Measurements from ENCODE around the gene PELO.

The PELO gene

DNA sequence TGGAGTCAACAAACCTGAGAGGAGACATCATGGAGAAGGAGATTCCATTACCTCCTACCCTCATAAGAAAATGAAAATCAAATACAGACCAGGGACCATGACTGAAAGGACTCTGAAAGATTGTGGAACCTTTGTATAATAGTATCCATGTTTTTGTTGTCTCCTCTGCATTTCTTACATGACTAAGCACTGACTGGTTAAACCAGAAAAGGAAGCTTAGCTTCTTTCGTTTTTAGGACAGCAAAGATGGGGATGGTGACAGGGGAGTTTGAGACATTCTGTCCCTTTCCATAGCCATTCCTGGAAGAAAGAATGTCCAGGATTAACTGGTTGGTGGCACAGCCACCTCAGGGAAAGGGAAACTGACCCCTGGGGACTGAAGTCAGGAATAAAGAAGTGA is 22.2 kb downstream of the PELO start:
- Mint-ChIP-seq H3K4me1 (peaks cover 4% of the 10 kb centered on the region), H3K27ac (no peak overlapping the region), H3K36me3 (ENCODE audit: low read depth) (peaks cover 9% of the 10 kb centered on the region), H3K9me3 (no peaks in the 10 kb centered on the region), H3K27me3 (ENCODE audit: low read depth, poor library complexity) (no peaks in the 10 kb centered on the region), H3K4me3 (no peak overlapping the region)
- TF ChIP-seq, protein P1, sequence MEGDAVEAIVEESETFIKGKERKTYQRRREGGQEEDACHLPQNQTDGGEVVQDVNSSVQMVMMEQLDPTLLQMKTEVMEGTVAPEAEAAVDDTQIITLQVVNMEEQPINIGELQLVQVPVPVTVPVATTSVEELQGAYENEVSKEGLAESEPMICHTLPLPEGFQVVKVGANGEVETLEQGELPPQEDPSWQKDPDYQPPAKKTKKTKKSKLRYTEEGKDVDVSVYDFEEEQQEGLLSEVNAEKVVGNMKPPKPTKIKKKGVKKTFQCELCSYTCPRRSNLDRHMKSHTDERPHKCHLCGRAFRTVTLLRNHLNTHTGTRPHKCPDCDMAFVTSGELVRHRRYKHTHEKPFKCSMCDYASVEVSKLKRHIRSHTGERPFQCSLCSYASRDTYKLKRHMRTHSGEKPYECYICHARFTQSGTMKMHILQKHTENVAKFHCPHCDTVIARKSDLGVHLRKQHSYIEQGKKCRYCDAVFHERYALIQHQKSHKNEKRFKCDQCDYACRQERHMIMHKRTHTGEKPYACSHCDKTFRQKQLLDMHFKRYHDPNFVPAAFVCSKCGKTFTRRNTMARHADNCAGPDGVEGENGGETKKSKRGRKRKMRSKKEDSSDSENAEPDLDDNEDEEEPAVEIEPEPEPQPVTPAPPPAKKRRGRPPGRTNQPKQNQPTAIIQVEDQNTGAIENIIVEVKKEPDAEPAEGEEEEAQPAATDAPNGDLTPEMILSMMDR (IDR thresholded peaks at IDR 0.05), result no peak
- no peak for DNase-seq

DNA sequence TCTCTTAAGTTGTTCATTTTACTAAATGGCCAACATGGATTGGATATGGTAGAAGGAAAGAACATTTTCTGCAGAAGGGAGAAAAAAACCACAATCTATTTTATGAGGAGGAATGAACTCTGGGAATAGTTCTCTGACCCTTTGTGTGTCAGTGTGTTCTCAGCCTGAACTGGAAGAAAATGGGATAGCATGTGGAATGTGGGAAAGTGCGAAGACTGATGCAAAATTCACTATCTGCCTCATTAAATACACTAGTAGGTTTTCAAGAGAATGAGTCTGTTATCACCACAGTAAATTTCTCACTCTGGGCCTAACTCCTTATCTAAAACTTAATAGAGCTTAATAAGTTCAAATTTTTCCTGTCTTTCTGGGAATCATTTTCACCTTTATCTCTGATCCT is 22.7 kb downstream of the PELO start:
- no peaks in the 10 kb centered on the region for H3K4me1 Mint-ChIP-seq
- no peak overlapping the region for H3K4me3 Mint-ChIP-seq
- TF ChIP-seq, protein P1 (IDR thresholded peaks at IDR 0.05), result no peak
- no peaks in the 10 kb centered on the region for H3K9me3 Mint-ChIP-seq
- no peaks in the 10 kb centered on the region for H3K27me3 Mint-ChIP-seq (ENCODE audit: low read depth, poor library complexity)
- H3K36me3 Mint-ChIP-seq (ENCODE audit: low read depth), result peaks cover 4% of the 10 kb centered on the region
- no peak for DNase-seq
- no peak overlapping the region for H3K27ac Mint-ChIP-seq

DNA sequence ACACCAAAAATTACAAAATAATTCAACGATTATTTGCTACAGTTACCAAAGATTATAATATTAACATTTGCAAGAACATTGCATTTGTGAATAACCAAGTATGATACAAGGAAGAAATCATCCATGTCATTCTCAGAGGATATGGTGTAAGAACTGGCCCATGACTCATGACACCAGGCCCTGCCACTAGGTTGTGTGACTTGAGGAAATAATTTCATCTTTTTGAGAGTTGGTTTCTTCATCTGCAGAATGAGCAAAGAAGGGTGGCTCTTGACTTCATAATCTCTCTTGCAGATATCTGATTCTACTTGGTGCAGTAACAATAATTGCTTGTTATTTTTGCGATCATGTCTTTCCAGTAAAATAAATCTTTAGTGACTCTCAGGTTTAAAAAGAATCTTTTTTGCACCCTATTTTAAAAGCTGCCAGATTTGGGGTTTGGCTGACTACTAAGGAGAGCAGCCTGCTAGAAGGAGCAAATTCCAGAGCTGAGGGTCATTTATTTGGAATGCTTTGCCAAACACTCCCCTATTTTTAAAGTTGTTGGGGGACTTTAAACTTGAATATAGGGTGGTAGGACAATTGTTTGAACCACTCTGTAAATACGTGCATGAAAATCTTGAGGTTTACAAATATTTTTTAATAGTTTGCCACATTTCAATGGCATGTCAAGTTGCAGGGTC is 23.5 kb downstream of the PELO start:
- TF ChIP-seq, protein P1 (IDR thresholded peaks at IDR 0.05), result no peak
- Mint-ChIP-seq H3K27ac (no peak overlapping the region), H3K36me3 (ENCODE audit: low read depth) (no peaks in the 10 kb centered on the region), H3K9me3 (no peaks in the 10 kb centered on the region), H3K27me3 (ENCODE audit: low read depth, poor library complexity) (no peaks in the 10 kb centered on the region), H3K4me1 (no peaks in the 10 kb centered on the region), H3K4me3 (no peak overlapping the region)
- DNase-seq, result no peak

DNA sequence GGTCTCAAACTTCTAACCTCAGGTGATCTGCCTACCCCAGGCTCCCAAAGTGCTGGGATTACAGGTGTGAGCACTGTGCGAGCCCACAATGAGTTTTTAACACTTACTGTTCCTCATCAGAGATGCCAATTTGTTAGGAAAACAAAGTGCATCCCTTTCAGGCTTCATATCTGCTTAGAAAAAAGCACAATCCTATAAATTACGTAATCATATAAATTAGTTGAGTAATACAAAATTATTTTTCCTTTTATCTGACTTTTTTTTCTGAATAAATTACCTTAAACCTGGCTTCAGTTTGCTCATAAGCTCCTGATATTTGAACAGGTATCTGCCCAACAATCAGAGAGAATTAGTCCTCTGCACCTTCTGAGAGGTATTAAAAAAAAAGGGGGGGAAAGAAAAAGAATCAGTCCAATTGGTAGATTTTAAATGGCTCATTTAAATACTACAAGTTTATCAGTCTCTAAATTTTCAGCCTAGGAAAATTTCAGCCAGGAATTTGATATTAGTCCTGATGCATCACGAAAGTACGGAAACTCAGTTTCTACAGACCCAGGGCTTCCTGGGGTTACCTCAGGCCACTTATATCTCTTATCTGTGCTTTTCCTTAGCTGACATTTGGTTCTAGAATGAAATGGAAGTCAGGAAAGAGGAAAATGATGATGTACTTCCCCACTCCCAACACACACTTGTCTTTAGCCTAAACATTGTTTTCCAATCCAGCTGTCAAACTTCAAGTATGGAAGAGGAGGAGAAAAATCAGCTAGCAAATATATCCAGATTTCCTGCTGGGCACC is 26.8 kb downstream of the PELO start:
- TF ChIP-seq, protein P1 (IDR thresholded peaks at IDR 0.05), result no peak
- H3K27ac Mint-ChIP-seq, result no peak overlapping the region
- no peaks in the 10 kb centered on the region for H3K36me3 Mint-ChIP-seq (ENCODE audit: low read depth)
- H3K4me3 Mint-ChIP-seq, result no peak overlapping the region
- H3K27me3 Mint-ChIP-seq (ENCODE audit: low read depth, poor library complexity), result no peaks in the 10 kb centered on the region
- H3K4me1 Mint-ChIP-seq, result no peaks in the 10 kb centered on the region
- no peak for DNase-seq
- H3K9me3 Mint-ChIP-seq, result no peaks in the 10 kb centered on the region

DNA sequence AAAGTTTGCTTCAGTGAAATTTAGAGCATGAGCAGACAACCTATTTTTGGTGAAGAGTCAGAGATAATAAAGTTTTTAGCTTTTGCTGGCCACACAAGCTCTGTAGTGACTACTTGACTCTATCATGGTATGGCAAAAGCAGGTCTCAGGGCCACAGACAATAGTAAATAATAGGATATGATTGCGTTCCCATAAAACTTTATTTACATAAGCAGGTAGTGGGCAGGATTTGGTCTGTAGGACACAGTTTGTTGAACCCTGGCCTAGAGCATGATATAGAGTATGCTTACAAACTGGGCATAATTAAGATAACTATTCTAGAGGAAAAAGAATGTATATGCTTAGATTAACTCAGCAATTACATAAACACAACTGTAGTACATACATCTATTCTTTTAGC is 30.1 kb downstream of the PELO start:
- no peak for DNase-seq
- TF ChIP-seq, protein P1 (IDR thresholded peaks at IDR 0.05), result no peak
- no peaks in the 10 kb centered on the region for H3K36me3 Mint-ChIP-seq (ENCODE audit: low read depth)
- H3K4me1 Mint-ChIP-seq, result no peaks in the 10 kb centered on the region
- H3K9me3 Mint-ChIP-seq, result no peaks in the 10 kb centered on the region
- H3K27me3 Mint-ChIP-seq (ENCODE audit: low read depth, poor library complexity), result no peaks in the 10 kb centered on the region
- H3K27ac Mint-ChIP-seq, result no peak overlapping the region
- H3K4me3 Mint-ChIP-seq, result no peak overlapping the region

Data from nephron progenitor cell (in vitro differentiated cells).